Sigmoid colon (tissue), 7 donors: ENCODE data around the gene CAMKV. TPM values are rescaled to one million over a fixed set of nuclear protein-coding genes. Genes with fewer than 3 reads are reported as not detected.

ENCODE experiments used
- DNase-seq: peaks from one replicate; pipeline ENCODE4 v3.0.0-alpha.2; 2019
- H3K27ac ChIP-seq, 4 donors: fragments of 200-600 bp; sonication (generic); one replicate each; pipeline ENCODE4 v1.5.1; 2016 to 2019; ENCODE audit warnings: mild to moderate bottlenecking in 1 of 4
- H3K27me3 ChIP-seq, 3 donors: fragments of 200-600 bp; sonication (generic); one replicate each; pipeline ENCODE4 v1.5.1; 2019; ENCODE audit warnings: mild to moderate bottlenecking in 1 of 3
- H3K36me3 ChIP-seq, 4 donors: fragments of 200-600 bp; sonication (generic); one replicate each; pipeline ENCODE4 v1.5.1; 2016 to 2019
- H3K4me1 ChIP-seq, 4 donors: fragments of 200-600 bp; sonication (generic); one replicate each; pipeline ENCODE4 v1.5.1; 2017 to 2019
- H3K4me3 ChIP-seq, 4 donors: fragments of 200-600 bp; sonication (generic); one replicate each; pipeline ENCODE4 v1.5.1; 2017 to 2019; ENCODE audit warnings: mild to moderate bottlenecking in 2 of 4, moderate library complexity in 1 of 4
- H3K9me3 ChIP-seq, 4 donors: fragments of 200-600 bp in 3 of 4; sonication (generic) in 3 of 4; one replicate each; pipeline versions ENCODE4 v1.5.1 to v1.6.1; 2013 to 2019
- EP300 ChIP-seq, 4 donors: sonication (generic); formaldehyde crosslinking; IDR thresholded peaks; one replicate each; pipeline ENCODE4 v1.6.1; 2017; ENCODE audit warnings: antibody characterized with exemption in 4 of 4
- POLR2A ChIP-seq, 2 donors: fragments of 450-650 bp; IDR thresholded peaks; one replicate each; pipeline ENCODE4 v1.6.1; 2016; ENCODE audit warnings: antibody characterized with exemption in 2 of 2, mild to moderate bottlenecking in 2 of 2, moderate library complexity in 2 of 2
- POLR2AphosphoS5 ChIP-seq, 4 donors: sonication (generic); formaldehyde crosslinking; IDR thresholded peaks; one replicate each; pipeline ENCODE4 v1.6.1; 2017; ENCODE audit warnings: antibody characterized with exemption in 4 of 4
- WGBS, 2 donors: extraction: QIAGEN DNeasy Blood & Tissue Kit; methylation state at CpG; one replicate each; pipeline ENCODE4 v1.1.7; 2013; 5-methylcytosine and 5-hydroxymethylcytosine counted together
- intact Hi-C: fragments of 100-400 bp; cut with DNase I; formaldehyde crosslinking; loops from one replicate; pipeline ENCODE4 v1.15.1; 2023
- polyA plus RNA-seq, 3 donors: library from polyadenylated mRNA; stranded (reverse); fragments of 200-250 nt; gene quantifications; one replicate each; pipeline ENCODE4 v1.2.3, GENCODE V29; 2013
- total RNA-seq, 4 donors: library from RNA; depleted of rRNA; stranded (reverse); fragments of >200 nt; gene quantifications; one replicate each; pipeline ENCODE4 v1.1.0, GENCODE V29; 2016
- TF ChIP-seq, protein P1 (sequence below), 4 experiments: fragments of 450-650 bp in 3 of 4; fragments of 200-600 bp in 1 of 4; IDR thresholded peaks; one replicate each; pipeline ENCODE4 v1.5.1; 2016 to 2019; ENCODE audit warnings: antibody characterized with exemption in 4 of 4, mild to moderate bottlenecking in 3 of 4, moderate library complexity in 2 of 4
- donor health status: healthy with polysubstance abuse.
- donor health status: Bipolar disorder and iron deficiency.
- donor health status: healthy.

CAMKV gene
- total and polyA plus RNA-seq, 7 donors, result 0.12 TPM; not detected in 6

DNA sequence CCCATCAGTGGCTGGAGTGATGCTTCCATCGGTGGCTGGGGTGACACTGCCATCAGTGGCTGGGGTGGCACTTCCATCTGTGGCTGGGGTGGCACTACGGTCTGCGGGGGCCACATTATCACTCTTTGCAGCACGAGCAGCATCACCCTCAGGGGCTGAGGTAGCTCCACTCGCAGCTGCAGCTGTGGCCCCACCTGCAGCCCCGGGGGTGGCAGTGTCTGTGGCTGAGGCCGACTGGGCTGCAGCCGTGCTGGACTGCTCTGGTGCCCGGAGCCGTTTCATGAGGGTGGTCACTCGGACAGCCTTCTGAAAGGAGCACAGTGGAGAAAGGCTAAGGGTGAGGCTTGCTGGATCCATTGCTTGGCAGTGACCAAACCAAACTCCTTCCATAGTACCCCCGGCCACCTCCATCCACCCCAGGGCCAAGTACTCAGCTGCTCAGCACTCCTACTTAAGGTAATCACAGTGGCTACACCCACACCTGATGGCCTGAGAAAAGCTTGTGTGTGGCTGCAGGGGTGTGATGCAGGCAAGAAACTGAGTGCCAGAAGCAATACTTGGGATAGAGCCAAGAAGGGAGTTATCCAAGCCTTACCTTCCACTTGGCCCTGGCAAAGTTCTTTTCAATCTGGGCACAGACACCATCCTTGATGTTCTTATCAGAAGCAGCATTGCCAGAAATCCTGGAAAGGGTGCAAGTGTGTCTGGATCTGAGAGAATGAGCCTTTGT, 10.0 kb downstream of the CAMKV start:
- TF ChIP-seq, protein P1, sequence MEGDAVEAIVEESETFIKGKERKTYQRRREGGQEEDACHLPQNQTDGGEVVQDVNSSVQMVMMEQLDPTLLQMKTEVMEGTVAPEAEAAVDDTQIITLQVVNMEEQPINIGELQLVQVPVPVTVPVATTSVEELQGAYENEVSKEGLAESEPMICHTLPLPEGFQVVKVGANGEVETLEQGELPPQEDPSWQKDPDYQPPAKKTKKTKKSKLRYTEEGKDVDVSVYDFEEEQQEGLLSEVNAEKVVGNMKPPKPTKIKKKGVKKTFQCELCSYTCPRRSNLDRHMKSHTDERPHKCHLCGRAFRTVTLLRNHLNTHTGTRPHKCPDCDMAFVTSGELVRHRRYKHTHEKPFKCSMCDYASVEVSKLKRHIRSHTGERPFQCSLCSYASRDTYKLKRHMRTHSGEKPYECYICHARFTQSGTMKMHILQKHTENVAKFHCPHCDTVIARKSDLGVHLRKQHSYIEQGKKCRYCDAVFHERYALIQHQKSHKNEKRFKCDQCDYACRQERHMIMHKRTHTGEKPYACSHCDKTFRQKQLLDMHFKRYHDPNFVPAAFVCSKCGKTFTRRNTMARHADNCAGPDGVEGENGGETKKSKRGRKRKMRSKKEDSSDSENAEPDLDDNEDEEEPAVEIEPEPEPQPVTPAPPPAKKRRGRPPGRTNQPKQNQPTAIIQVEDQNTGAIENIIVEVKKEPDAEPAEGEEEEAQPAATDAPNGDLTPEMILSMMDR (IDR thresholded peaks at IDR 0.05), result no peak
- no peak for TF ChIP-seq EP300 (IDR thresholded peaks at IDR 0.05)
- no peak for TF ChIP-seq POLR2A (IDR thresholded peaks at IDR 0.05)
- no peaks in the 10 kb centered on the region for H3K36me3 ChIP-seq
- intact Hi-C loops, result loop anchor here (5.0 kb wide), 1 partner anchor 68 kb away; the partner anchor contains the start of gene MON1A
- no peak overlapping the region for H3K27ac ChIP-seq
- no peak for DNase-seq
- H3K27me3 ChIP-seq, result peaks cover 0 to 5% (median 0%) of the 10 kb centered on the region in 3 donors
- no peak overlapping the region for H3K4me3 ChIP-seq
- H3K4me1 ChIP-seq, result peaks cover 0 to 16% (median 11%) of the 10 kb centered on the region in 4 donors
- no peaks in the 10 kb centered on the region for H3K9me3 ChIP-seq
- 87 to 88% methylated on average over 12 of the region's 12 CpGs for WGBS, 2 donors

DNA sequence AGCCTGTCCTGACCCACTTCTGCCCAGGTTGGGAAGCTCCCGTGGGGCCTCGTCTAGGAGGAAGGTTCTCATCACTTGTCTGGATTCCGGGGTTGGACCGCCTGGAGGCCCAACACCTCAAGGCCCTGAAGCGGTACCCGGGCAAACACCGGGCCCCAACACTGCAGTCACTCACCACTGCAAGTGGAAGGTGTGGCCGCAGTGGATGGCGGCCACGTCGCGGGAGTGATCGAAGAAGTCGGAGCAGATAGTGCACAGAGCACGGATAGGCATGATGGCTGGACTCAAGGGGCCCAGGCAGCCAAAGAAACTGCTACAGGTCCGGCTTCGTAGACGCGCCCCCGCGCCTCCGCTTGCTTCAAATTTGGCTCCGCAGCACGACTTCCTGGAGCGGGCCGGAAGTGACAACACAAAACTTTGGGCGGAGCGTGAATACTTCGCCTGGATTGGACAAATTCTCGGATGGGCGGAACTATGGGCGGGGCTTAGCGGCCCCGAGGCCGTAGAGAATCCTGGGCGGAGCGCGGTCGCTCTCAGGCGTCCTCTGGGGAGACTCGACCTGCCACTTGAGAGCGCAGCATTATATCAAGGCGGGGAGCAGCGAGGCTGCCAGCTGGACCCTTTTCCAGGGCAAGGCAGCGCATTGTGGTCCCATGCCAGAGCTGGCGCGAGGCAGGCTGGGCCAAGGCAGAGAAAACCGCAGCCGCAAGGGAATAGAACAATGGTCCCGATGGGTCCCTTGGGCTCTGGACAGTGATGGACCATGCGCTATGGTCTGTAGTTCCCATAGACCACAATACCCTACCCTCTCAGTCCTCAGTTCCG, 13.3 kb downstream of the CAMKV start, which contains the start of gene TRAIP:
TSS of gene TRAIP (minus strand) at position 384 of the 825 bp plus-strand sequence. CDS start at position 273, 111 bp downstream.
- Histone ChIP-seq H3K4me1 (peaks cover 0 to 16% (median 11%) of the 10 kb centered on the region in 4 donors), H3K36me3 (no peaks in the 10 kb centered on the region), H3K27ac (peak within 1 kb of the TSS; percentile 78 to 88 (median 82)), H3K4me3 (peak within 1 kb of the TSS; percentile 32 to 59 (median 54)), H3K9me3 (no peaks in the 10 kb centered on the region), H3K27me3 (no peaks in the 10 kb centered on the region)
- WGBS, 2 donors, result 4 to 5% methylated on average over 52 of the region's 52 CpGs
- intact Hi-C loops, result loop anchor here (5.0 kb wide), 1 partner anchor 71 kb away; the partner anchor contains the start of gene MON1A
- peak; percentile 97 for DNase-seq
- TF ChIP-seq POLR2A (IDR thresholded peaks at IDR 0.05) (peak in 1 of 2 donors; percentile 21), EP300 (IDR thresholded peaks at IDR 0.05) (no peak), POLR2AphosphoS5 (IDR thresholded peaks at IDR 0.05) (peak; percentile 52 to 86 (median 73))
- TF ChIP-seq, protein P1 (IDR thresholded peaks at IDR 0.05), result no peak

DNA sequence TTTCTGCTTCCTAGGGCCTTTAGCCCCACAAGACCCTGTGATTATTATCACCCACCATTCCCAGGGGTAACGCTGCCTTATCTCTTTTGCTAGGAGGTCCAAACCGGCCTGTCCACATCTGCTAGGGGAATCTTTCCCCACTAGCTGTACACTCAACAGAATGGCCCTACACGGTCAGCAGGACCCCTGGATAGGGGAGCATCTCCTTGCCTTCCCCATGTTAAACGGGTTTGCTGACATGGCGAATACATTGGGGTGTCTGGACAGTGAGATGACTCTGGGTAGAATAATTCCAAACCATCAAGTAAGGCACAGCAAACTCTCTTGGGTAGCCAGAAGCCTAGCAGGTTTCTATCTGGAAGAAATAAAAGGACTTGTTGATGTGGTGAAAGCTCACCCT, 14.0 kb downstream of the CAMKV start:
- Histone ChIP-seq H3K9me3 (no peaks in the 10 kb centered on the region), H3K27ac (peak overlapping the region in 1 of 4 donors; percentile 88), H3K27me3 (no peaks in the 10 kb centered on the region), H3K4me3 (peak overlapping the region in 3 of 4 donors; percentile 52 to 59 (median 57)), H3K4me1 (peaks cover 0 to 16% (median 11%) of the 10 kb centered on the region in 4 donors), H3K36me3 (no peaks in the 10 kb centered on the region)
- 62% methylated on average over 5 of the region's 5 CpGs for WGBS, 2 donors
- DNase-seq, result no peak
- TF ChIP-seq, protein P1 (IDR thresholded peaks at IDR 0.05), result no peak
- TF ChIP-seq POLR2A (IDR thresholded peaks at IDR 0.05) (no peak), EP300 (IDR thresholded peaks at IDR 0.05) (no peak), POLR2AphosphoS5 (IDR thresholded peaks at IDR 0.05) (no peak)
- intact Hi-C loops, result loop anchor here (5.0 kb wide), 1 partner anchor 72 kb away; the partner anchor contains the start of gene MON1A

DNA sequence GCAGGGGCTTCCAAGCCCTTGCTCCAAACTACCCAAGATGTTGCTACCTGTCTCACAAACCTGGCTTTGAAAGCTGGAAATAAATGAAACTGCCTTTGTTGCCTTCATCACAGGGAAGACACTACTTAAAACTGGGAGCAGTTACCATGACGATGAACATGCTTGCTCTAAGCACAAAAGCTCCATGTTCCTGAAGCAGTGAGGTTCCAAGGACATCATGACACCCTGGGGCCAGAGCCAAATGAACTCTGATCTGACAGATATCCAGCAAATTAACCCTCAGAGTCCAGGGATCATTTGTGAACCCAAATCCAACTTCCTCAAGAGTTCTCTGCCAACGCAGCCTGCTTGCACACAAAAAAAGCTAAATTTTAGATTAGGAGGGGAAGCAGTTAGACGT, 24.0 kb downstream of the CAMKV start:
- no peak for DNase-seq
- Histone ChIP-seq H3K27me3 (no peaks in the 10 kb centered on the region), H3K4me3 (no peak overlapping the region), H3K9me3 (no peaks in the 10 kb centered on the region), H3K4me1 (no peaks in the 10 kb centered on the region), H3K27ac (no peak overlapping the region), H3K36me3 (no peaks in the 10 kb centered on the region)
- intact Hi-C loops, result no loop called here
- TF ChIP-seq EP300 (IDR thresholded peaks at IDR 0.05), result no peak
- TF ChIP-seq, protein P1 (IDR thresholded peaks at IDR 0.05), result no peak
- no peak for TF ChIP-seq POLR2A (IDR thresholded peaks at IDR 0.05)
- no peak for TF ChIP-seq POLR2AphosphoS5 (IDR thresholded peaks at IDR 0.05)
- 49 to 76% methylated on average over 3 of the region's 3 CpGs for whole genome bisulfite sequencing, 2 donors
